IPS-18a (cell line): Measurements from ENCODE around the gene FN3K.

Experiments
- H3K27ac ChIP-seq: one replicate; pipeline ENCODE4 v1.5.1; 2013; ENCODE audit warnings: low read length
- H3K27me3 ChIP-seq: one replicate; pipeline ENCODE4 v1.6.1; 2013; ENCODE audit warnings: mild to moderate bottlenecking, low read length; ENCODE audit not compliant: control insufficient read depth, insufficient read depth
- H3K36me3 ChIP-seq: one replicate; pipeline ENCODE4 v1.6.1; 2013; ENCODE audit warnings: low read depth, low read length; ENCODE audit not compliant: control insufficient read depth
- H3K4me1 ChIP-seq: one replicate; pipeline ENCODE4 v1.6.1; 2013; ENCODE audit warnings: low read depth, low read length; ENCODE audit not compliant: control insufficient read depth
- H3K4me3 ChIP-seq: one replicate; pipeline ENCODE4 v1.5.1; 2013; ENCODE audit warnings: low read length
- H3K9ac ChIP-seq: one replicate; pipeline ENCODE4 v1.6.1; 2013; ENCODE audit warnings: mild to moderate bottlenecking, low read length, moderate library complexity
- H3K9me3 ChIP-seq: one replicate; pipeline ENCODE4 v1.6.1; 2013; ENCODE audit warnings: low read depth, low read length; ENCODE audit not compliant: control insufficient read depth

The FN3K gene

GRCh38 chr17:82745524-82745923 lies 10.1 kb downstream of the FN3K start:
- Histone ChIP-seq H3K4me1 (no peaks in the 10 kb centered on the region), H3K36me3 (peaks cover 9% of the 10 kb centered on the region), H3K9ac (no peak overlapping the region), H3K27me3 (peaks cover 8% of the 10 kb centered on the region), H3K27ac (no peak overlapping the region), H3K9me3 (peaks cover 4% of the 10 kb centered on the region), H3K4me3 (no peak overlapping the region)

DNA sequence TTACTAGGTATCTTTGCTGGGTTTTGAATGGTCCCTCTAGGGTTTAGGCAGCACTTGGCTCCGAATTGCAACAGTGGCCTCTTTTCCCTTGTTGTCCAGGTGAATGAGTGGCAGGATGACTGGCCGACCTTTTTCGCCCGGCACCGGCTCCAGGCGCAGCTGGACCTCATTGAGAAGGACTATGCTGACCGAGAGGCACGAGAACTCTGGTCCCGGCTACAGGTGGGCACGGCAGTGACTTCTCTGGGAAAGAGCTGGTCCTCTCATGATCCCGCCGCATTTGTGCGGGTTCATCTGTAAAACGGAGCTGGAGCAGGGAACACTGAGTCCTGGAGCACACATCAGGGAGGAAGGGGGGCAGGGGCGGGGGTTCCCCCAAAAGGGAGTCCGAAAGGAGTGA lies 13.3 kb downstream of the FN3K start:
- no peak overlapping the region for H3K27ac ChIP-seq
- H3K9ac ChIP-seq: no peak overlapping the region
- H3K4me3 ChIP-seq: no peak overlapping the region
- H3K9me3 ChIP-seq: no peaks in the 10 kb centered on the region
- no peaks in the 10 kb centered on the region for H3K36me3 ChIP-seq
- peaks cover under 1% of the 10 kb centered on the region for H3K4me1 ChIP-seq
- H3K27me3 ChIP-seq: peaks cover 13% of the 10 kb centered on the region

DNA sequence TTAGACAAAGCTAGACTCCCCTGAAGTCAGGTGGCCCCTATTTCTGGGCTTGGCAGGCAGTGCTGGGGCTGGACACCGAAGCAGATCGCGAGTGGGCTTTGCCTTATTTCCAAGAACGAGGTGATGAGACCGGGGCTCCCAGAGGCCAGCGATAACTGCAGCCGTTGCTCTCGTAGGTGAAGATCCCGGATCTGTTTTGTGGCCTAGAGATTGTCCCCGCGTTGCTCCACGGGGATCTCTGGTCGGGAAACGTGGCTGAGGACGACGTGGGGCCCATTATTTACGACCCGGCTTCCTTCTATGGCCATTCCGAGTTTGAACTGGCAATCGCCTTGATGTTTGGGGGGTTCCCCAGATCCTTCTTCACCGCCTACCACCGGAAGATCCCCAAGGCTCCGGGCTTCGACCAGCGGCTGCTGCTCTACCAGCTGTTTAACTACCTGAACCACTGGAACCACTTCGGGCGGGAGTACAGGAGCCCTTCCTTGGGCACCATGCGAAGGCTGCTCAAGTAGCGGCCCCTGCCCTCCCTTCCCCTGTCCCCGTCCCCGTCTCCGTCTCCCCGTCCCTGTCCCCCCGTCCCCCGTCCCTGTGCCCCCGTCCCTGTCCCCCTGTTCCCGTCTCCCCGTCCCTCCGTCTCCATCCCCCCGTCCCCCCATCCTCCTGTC lies 15.0 kb downstream of the FN3K start:
- Histone ChIP-seq H3K36me3 (no peaks in the 10 kb centered on the region), H3K27me3 (peaks cover 13% of the 10 kb centered on the region), H3K9ac (no peak overlapping the region), H3K4me1 (peaks cover 16% of the 10 kb centered on the region), H3K4me3 (peak overlapping the region; percentile 37), H3K27ac (no peak overlapping the region), H3K9me3 (no peaks in the 10 kb centered on the region)

GRCh38 chr17:82751171-82751570 lies 15.8 kb downstream of the FN3K start:
- Histone ChIP-seq H3K9ac (no peak overlapping the region), H3K4me1 (peaks cover 24% of the 10 kb centered on the region), H3K4me3 (peak overlapping the region; percentile 54)

DNA sequence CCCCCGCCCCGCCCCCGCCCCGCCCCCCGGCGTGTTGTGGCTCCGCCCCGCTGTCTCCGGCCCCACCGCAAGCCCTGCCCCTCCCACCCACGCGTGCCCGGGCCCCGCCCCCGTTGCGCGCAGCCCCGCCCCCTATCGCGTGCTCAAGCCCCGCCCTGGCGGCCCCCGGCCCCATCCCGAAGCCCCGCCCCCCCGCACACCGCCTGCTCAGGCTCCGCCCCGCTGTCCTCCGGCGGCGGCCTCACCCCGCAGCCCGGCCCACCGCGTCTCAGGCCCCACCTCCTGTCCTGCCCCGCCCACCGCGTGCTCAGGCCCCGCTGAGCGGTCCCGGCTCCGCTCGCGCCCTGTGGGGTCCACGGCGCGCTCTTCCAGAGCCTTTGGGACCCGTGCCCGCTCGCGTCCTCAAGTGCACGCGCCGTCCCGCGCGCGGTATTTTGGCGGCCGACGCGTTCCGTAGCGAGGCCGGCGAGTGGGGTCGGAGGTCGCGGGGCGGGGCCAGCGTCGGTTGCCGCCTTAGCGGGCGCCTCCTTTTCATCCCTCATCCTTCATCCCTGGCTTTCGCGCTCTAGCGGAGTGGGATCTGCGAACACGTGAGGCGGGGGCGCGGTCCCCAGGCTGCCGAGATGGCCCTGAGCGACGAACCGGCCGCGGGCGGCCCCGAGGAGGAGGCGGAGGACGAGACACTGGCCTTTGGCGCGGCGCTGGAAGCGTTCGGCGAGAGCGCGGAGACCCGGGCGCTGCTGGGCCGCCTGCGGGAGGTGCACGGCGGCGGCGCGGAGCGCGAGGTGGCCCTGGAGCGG lies 16.4 kb downstream of the FN3K start, which contains the start of gene TBCD:
TBCD (plus strand) TSS at position 495 of the 800 bp plus-strand sequence; CDS start at position 624, 129 bp downstream.
- H3K36me3 ChIP-seq: no peaks in the 10 kb centered on the region
- peak within 1 kb of the TSS; percentile 44 for H3K9ac ChIP-seq
- H3K9me3 ChIP-seq: no peaks in the 10 kb centered on the region
- H3K27ac ChIP-seq: no peak within 1 kb of the TSS
- peaks cover 25% of the 10 kb centered on the region for H3K4me1 ChIP-seq
- H3K4me3 ChIP-seq: peak within 1 kb of the TSS; percentile 73
- peaks cover 13% of the 10 kb centered on the region for H3K27me3 ChIP-seq

More at GRCh38 chr17:82751171-82751570, 15.8 kb downstream of the FN3K start:
- no peaks in the 10 kb centered on the region for H3K9me3 ChIP-seq
- H3K27me3 ChIP-seq: peaks cover 13% of the 10 kb centered on the region
- no peak overlapping the region for H3K27ac ChIP-seq
- H3K36me3 ChIP-seq: no peaks in the 10 kb centered on the region

GRCh38 chr17:82752371-82753200 lies 17.2 kb downstream of the FN3K start:
- peaks cover 13% of the 10 kb centered on the region for H3K27me3 ChIP-seq

GRCh38 chr17:82753201-82753464 lies 17.7 kb downstream of the FN3K start:
- peaks cover 13% of the 10 kb centered on the region for H3K27me3 ChIP-seq
- H3K4me3 ChIP-seq: peak overlapping the region; percentile 73
- H3K36me3 ChIP-seq: no peaks in the 10 kb centered on the region
- no peaks in the 10 kb centered on the region for H3K9me3 ChIP-seq
- H3K27ac ChIP-seq: no peak overlapping the region
- H3K4me1 ChIP-seq: peaks cover 25% of the 10 kb centered on the region
- no peak overlapping the region for H3K9ac ChIP-seq

More at GRCh38 chr17:82752371-82753200, 17.2 kb downstream of the FN3K start:
- no peaks in the 10 kb centered on the region for H3K36me3 ChIP-seq
- H3K9me3 ChIP-seq: no peaks in the 10 kb centered on the region
- H3K9ac ChIP-seq: peak overlapping the region; percentile 44
- H3K4me3 ChIP-seq: peak overlapping the region; percentile 73
- H3K27ac ChIP-seq: no peak overlapping the region
- H3K4me1 ChIP-seq: peaks cover 25% of the 10 kb centered on the region

- Histone ChIP-seq H3K27ac (no peak overlapping the region), H3K4me3 (peak overlapping the region; percentile 31), H3K4me1 (peaks cover 25% of the 10 kb centered on the region), H3K36me3 (no peaks in the 10 kb centered on the region), H3K27me3 (peaks cover 13% of the 10 kb centered on the region), H3K9ac (no peak overlapping the region), H3K9me3 (no peaks in the 10 kb centered on the region)
These were observed 19.1 kb downstream of the FN3K start for GRCh38 chr17:82754297-82755208.

DNA sequence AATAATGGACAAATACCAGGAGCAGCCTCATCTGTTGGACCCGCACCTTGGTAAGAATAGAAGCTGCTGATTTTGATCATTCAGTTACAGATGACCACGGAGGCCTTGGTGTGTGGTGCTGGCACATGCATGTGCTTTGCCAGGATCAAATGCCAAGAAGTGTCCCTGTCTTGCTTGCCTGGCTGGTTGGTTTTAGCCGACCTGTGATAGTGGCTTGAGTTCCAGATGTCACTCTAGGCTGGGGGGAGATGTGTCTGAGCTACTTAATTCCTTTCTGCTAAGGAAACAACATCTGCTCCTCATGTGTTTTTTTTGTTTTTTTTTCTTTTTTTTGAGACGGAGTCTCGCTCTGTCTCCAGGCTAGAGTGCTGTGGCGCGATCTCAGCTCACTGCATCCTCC lies 20.8 kb downstream of the FN3K start:
- Histone ChIP-seq H3K4me1 (peaks cover 25% of the 10 kb centered on the region), H3K9me3 (no peaks in the 10 kb centered on the region), H3K36me3 (peaks cover 4% of the 10 kb centered on the region), H3K9ac (no peak overlapping the region), H3K27ac (no peak overlapping the region), H3K27me3 (peaks cover 4% of the 10 kb centered on the region), H3K4me3 (no peak overlapping the region)

- no peak overlapping the region for H3K27ac ChIP-seq
- no peak overlapping the region for H3K4me3 ChIP-seq
- peaks cover 46% of the 10 kb centered on the region for H3K36me3 ChIP-seq
- H3K9ac ChIP-seq: no peak overlapping the region
- H3K9me3 ChIP-seq: no peaks in the 10 kb centered on the region
- H3K27me3 ChIP-seq: no peaks in the 10 kb centered on the region
- no peaks in the 10 kb centered on the region for H3K4me1 ChIP-seq
These were observed 30.0 kb downstream of the FN3K start for GRCh38 chr17:82765371-82765770.
